Measurements from ENCODE around the gene BMPR2.
"Not testable (repeated sequence)": the region's sequence is repeated elsewhere in the genome, so short reads cannot be mapped to it uniquely, and the experiment has no call there.

BMPR2 gene

GRCh38 chr2:202519453-202519852, 143.3 kb downstream of the BMPR2 start:
- no peak for DNase-seq (ENCODE audit: low read depth in 2 of 2, low spot score in 1 of 2)

GRCh38 chr2:202521470-202521869, 145.3 kb downstream of the BMPR2 start:
- no peak for DNase-seq (ENCODE audit: low read depth in 2 of 2, low spot score in 1 of 2)

GRCh38 chr2:202529389-202529788, 153.3 kb downstream of the BMPR2 start:
- DNase-seq (ENCODE audit: low read depth in 2 of 2, low spot score in 1 of 2), result no peak

- no peak for DNase-seq (ENCODE audit: low read depth in 2 of 2, low spot score in 1 of 2)
These were observed 153.9 kb downstream of the BMPR2 start for GRCh38 chr2:202530038-202530437.

GRCh38 chr2:202535290-202535689, 159.2 kb downstream of the BMPR2 start:
- not testable (repeated sequence) for DNase-seq (ENCODE audit: low read depth in 2 of 2, low spot score in 1 of 2)

- DNase-seq (ENCODE audit: low read depth in 2 of 2, low spot score in 1 of 2), result no peak
These were observed 165.0 kb downstream of the BMPR2 start for GRCh38 chr2:202541137-202541536.

GRCh38 chr2:202542142-202542541, 166.0 kb downstream of the BMPR2 start:
- DNase-seq (ENCODE audit: low read depth in 2 of 2, low spot score in 1 of 2), result no peak

DNA sequence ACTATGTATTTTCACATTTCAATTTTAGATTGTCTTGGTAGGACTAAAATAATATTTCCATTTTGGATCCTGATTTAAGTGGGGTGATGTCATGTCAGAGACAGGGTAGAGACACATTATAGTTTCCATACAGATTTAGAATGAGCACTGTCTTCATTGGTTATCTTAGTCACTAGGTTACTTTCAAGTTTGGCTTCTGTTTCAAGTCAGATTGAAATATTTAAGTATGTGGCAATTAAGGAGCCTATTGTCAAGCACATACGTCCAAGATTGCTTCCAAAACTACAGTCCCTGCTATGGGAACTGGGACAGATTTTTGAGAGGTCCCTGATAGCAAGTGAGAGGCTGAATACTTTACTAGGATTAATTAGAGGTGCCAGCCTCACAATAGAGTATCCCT, 169.4 kb downstream of the BMPR2 start:
- no peak for DNase-seq (ENCODE audit: low read depth in 2 of 2, low spot score in 1 of 2)

- no peak for DNase-seq (ENCODE audit: low read depth in 2 of 2, low spot score in 1 of 2)
These were observed 169.8 kb downstream of the BMPR2 start for GRCh38 chr2:202545931-202546330.

GRCh38 chr2:202546499-202547141, 170.5 kb downstream of the BMPR2 start:
- DNase-seq (ENCODE audit: low read depth in 2 of 2, low spot score in 1 of 2), result not testable (repeated sequence)

DNA sequence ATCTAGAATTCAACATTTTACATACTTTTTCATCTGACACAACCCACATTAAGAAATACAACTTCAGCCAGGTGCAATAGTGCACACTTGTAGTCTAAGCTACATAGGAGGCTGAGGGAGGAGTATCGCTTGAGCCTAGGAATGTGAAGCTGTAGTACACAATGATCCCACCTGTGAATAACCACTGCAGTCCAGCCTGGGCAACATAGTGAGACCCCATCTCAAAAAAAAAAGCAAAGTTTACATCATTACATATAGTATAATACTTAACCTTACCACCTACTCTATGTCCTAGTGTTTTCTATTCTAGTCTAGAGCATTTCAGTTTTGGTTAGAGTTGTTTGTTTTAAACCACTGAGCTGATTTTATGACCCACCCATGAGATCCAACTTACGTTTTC, 172.1 kb downstream of the BMPR2 start:
- DNase-seq (ENCODE audit: low read depth in 2 of 2, low spot score in 1 of 2), result no peak

- DNase-seq (ENCODE audit: low read depth in 2 of 2, low spot score in 1 of 2), result not testable (repeated sequence)
These were observed 174.9 kb downstream of the BMPR2 start for GRCh38 chr2:202551000-202551399.

DNA sequence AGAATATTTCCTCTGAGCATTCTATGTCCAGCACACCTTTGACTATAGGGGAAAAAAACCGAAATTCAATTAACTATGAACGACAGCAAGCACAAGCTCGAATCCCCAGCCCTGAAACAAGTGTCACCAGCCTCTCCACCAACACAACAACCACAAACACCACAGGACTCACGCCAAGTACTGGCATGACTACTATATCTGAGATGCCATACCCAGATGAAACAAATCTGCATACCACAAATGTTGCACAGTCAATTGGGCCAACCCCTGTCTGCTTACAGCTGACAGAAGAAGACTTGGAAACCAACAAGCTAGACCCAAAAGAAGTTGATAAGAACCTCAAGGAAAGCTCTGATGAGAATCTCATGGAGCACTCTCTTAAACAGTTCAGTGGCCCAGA, 179.2 kb downstream of the BMPR2 start:
- DNase-seq (ENCODE audit: low read depth in 2 of 2, low spot score in 1 of 2), result no peak

- no peak for DNase-seq (ENCODE audit: low read depth in 2 of 2, low spot score in 1 of 2)
These were observed 184.1 kb downstream of the BMPR2 start for GRCh38 chr2:202560200-202560599.

GRCh38 chr2:202564226-202564625, 188.1 kb downstream of the BMPR2 start:
- no peak for DNase-seq (ENCODE audit: low read depth in 2 of 2, low spot score in 1 of 2)

DNA sequence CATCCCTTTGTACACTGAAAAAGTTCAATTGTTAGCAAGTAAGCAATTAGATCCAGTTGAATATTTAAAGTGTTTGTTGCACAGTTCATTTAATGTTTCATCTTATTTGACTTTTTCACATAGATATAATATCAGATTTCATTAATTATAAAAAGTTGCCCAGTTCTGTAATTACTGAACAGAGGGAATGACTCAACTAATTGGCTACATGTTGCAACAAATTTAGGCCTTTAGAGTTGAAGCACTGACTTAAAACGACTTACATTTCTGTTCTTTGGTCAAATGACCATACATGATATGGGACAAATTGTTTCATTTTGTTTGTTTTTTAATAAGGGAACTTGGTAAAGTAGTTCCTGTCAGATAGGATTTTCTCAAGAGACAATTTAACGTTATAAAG, 190.2 kb downstream of the BMPR2 start:
- DNase-seq (ENCODE audit: low read depth in 2 of 2, low spot score in 1 of 2), result no peak

DNA sequence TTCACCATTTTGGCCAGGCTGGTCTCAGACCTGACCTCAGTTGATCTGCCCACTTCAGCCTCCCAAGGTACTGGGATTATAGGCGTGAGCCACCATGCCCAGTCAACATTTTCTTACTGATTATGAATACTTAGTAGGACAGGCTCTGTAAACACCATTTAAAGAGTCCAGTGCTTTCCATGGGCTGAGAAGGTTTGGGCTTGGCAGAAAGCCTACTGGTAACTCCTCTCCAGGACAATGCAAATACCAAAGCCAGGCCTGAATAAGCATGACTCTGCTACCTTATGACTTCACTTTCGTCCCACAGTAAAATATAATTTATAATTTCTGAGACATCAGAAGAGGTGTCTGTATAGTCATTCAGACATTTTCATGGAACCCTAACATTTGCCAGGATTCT, 198.4 kb downstream of the BMPR2 start:
- no peak for DNase-seq (ENCODE audit: low read depth in 2 of 2, low spot score in 1 of 2)

GRCh38 chr2:202575194-202575593, 199.1 kb downstream of the BMPR2 start:
- not testable (repeated sequence) for DNase-seq (ENCODE audit: low read depth in 2 of 2, low spot score in 1 of 2)

DNA sequence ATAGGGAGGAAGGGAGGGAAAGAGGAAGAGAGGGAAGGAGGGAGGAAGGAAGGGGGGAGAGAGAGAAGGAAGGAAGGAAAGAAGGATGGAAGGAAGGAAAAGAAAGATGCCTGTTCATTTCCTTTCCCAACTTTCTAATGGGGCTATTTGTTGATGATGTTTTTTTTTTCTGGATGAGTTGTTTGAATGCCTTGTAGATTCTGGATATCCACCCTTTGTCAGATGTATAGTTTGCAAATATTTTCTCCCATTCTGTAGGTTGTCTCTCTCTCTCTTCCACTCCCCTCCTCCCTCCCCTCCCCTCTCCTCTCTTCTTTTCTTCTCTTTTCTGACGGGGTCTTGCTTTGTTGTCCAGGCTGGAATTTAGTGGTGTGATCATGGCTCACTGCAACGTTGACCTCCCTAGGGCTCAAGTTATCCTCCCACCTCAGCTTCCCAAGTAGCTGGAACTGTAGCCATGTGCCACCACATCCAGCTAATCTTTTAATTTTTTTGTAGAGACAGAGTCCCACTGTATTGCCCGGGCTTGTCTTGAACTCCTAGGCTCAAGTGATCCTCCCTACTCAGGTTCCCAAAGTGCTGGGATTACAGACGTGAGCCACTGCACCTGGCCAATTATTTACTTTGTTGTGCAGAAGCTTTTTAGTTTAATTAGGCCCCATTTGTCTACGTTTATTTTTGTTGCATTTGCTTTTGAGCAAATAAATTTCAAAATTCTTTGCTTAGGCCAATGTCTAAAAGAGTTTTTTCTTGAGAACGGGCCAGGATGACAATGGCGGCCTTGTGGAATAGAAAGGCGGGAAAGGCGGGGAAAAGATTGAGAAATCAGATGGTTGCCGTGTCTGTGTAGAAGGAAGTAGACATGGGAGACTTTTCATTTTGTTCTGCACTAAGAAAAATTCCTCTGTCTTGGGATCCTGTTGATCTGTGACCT, 201.4 kb downstream of the BMPR2 start:
- DNase-seq (ENCODE audit: low read depth in 2 of 2, low spot score in 1 of 2), result no peak

- DNase-seq (ENCODE audit: low read depth in 2 of 2, low spot score in 1 of 2), result not testable (repeated sequence)
These were observed 206.7 kb downstream of the BMPR2 start for GRCh38 chr2:202582846-202583245.

DNA sequence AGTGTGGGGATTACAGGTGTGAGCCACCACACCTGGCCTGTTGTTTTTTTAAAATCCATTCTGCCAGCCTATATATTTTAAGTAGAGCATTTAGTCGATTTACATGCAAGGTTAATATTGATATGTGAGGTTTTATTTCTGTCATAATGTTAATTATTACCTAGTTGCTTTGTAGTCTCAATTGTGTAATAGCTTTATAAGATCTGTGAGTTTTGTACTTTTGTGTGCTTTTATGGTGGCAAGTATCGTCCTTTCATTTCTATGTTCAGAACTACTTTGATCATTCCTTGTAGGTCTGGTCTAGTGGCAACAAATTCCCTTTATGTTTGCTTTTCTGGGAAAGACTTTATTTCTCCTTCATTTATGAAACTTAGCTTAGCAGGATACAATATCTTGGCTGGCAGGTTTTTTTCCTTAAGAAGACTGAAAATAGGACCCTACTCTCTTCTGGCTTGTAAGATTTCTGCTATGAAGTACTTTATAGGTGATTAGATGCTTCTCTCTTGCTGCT, 207.6 kb downstream of the BMPR2 start:
- no peak for DNase-seq (ENCODE audit: low read depth in 2 of 2, low spot score in 1 of 2)
